IMR-90 (cell line): ENCODE data around the gene MKX. TPM values are rescaled to one million over a fixed set of nuclear protein-coding genes. Genes with fewer than 3 reads are reported as not detected.

Experiments
- ATAC-seq: fragments of 200-7000 bp; cut with Tn5 transposase; 2 replicates; pipeline ENCODE4 v1.9.1; 2020; ENCODE audit warnings: low read depth, mild to moderate bottlenecking, moderate library complexity
- BruUV-seq: library from RNA; stranded (reverse); fragments of 400-500 nt; replicated peaks from 2 replicates; lab custom pipeline; 2021; lab: Mats Ljungman, UMichigan
- CTCF ChIA-PET: fragments of 300-600 bp; formaldehyde crosslinking; extraction: SDS; loops from one replicate; lab custom pipeline; 2021; ENCODE audit warnings: antibody characterized with exemption; lab: Yijun Ruan, JAX
- POLR2A ChIA-PET: fragments of 300-600 bp; sonication (Branson Sonifier 250); formaldehyde crosslinking; loops from one replicate; lab custom pipeline; 2022; ENCODE audit warnings: antibody characterized with exemption; ENCODE audit not compliant: unreplicated experiment; lab: Charles Lee
- DNase-seq: peaks from one replicate; pipeline ENCODE4 v3.0.0; 2013
- H2AFZ ChIP-seq: replicated peaks from 2 replicates; pipeline ENCODE3; 2013; ENCODE audit warnings: low read length, mild to moderate bottlenecking; ENCODE audit not compliant: poor library complexity
- H2AK5ac ChIP-seq: 2 replicates; pipeline ENCODE4 v1.6.1; 2013; ENCODE audit warnings: low read depth, low read length, inconsistent platforms
- H2AK9ac ChIP-seq: replicated peaks from 2 replicates; pipeline ENCODE3; 2013; ENCODE audit warnings: mild to moderate bottlenecking, low read depth, low read length, moderate library complexity; ENCODE audit not compliant: poor library complexity
- H2BK120ac ChIP-seq: 2 replicates; pipeline ENCODE4 v1.6.1; 2013; ENCODE audit warnings: low read depth, low read length, inconsistent platforms
- H2BK15ac ChIP-seq: 3 replicates; pipeline ENCODE4 v1.6.1; 2013; ENCODE audit warnings: low read depth, low read length, inconsistent platforms
- H2BK20ac ChIP-seq: 2 replicates; pipeline ENCODE4 v1.6.1; 2013; ENCODE audit warnings: low read depth, mild to moderate bottlenecking, inconsistent platforms, low read length, moderate library complexity
- H2BK5ac ChIP-seq: 2 replicates; pipeline ENCODE4 v1.6.1; 2013; ENCODE audit warnings: mild to moderate bottlenecking, low read depth, low read length, inconsistent platforms; ENCODE audit not compliant: poor library complexity, severe bottlenecking
- H3K14ac ChIP-seq: replicated peaks from 2 replicates; pipeline ENCODE4 v1.6.1; 2013; ENCODE audit warnings: low read depth, low read length, inconsistent platforms
- H3K18ac ChIP-seq: 2 replicates; pipeline ENCODE4 v1.6.1; 2013; ENCODE audit warnings: low read depth, low read length, control low read depth
- H3K23ac ChIP-seq: 2 replicates; pipeline ENCODE4 v1.6.1; 2013; ENCODE audit warnings: low read depth, low read length, inconsistent platforms
- H3K27ac ChIP-seq: 2 replicates; pipeline ENCODE4 v1.5.1; 2013; ENCODE audit warnings: mild to moderate bottlenecking, control low read depth, low read length; ENCODE audit not compliant: insufficient read depth
- H3K27me3 ChIP-seq: 2 replicates; pipeline ENCODE4 v1.6.1; 2013; ENCODE audit warnings: low read length; ENCODE audit not compliant: control insufficient read depth, insufficient read depth
- H3K36me3 ChIP-seq: 2 replicates; pipeline ENCODE4 v1.6.1; 2013; ENCODE audit warnings: low read length, mixed read lengths; ENCODE audit not compliant: control insufficient read depth, insufficient read depth
- H3K4ac ChIP-seq: 2 replicates; pipeline ENCODE4 v1.6.1; 2013; ENCODE audit warnings: low read depth, low read length, inconsistent platforms
- H3K4me1 ChIP-seq: 2 replicates; pipeline ENCODE4 v1.6.1; 2013; ENCODE audit warnings: low read length, mixed read lengths; ENCODE audit not compliant: control insufficient read depth, insufficient read depth
- H3K4me2 ChIP-seq: 2 replicates; pipeline ENCODE4 v1.6.1; 2013; ENCODE audit warnings: low read depth, mild to moderate bottlenecking, control low read depth, low read length, moderate library complexity
- H3K4me3 ChIP-seq: 2 replicates; pipeline ENCODE4 v1.5.1; 2013; ENCODE audit warnings: low read depth, mild to moderate bottlenecking, control low read depth, low read length, moderate library complexity; ENCODE audit not compliant: insufficient read depth
- H3K56ac ChIP-seq: 2 replicates; pipeline ENCODE4 v1.6.1; 2013; ENCODE audit warnings: low read length, inconsistent platforms; ENCODE audit not compliant: insufficient read depth; ENCODE audit errors: extremely low read depth
- H3K79me1 ChIP-seq, 2 experiments: 2 replicates each; pipeline ENCODE4 v1.6.1; 2013; ENCODE audit warnings: low read length in 2 of 2, inconsistent platforms in 1 of 2, low read depth in 1 of 2
- H3K9ac ChIP-seq: 2 replicates; pipeline ENCODE4 v1.6.1; 2013; ENCODE audit warnings: low read depth, low read length, control low read depth
- H3K9me1 ChIP-seq: 2 replicates; pipeline ENCODE4 v1.6.1; 2013; ENCODE audit warnings: low read length, inconsistent platforms; ENCODE audit not compliant: insufficient read depth
- H3K9me3 ChIP-seq: 2 replicates; pipeline ENCODE4 v1.6.1; 2013; ENCODE audit warnings: low read length; ENCODE audit not compliant: control insufficient read depth, insufficient read depth
- H4K20me1 ChIP-seq: 2 replicates; pipeline ENCODE4 v1.6.1; 2013; ENCODE audit warnings: low read length, inconsistent platforms; ENCODE audit not compliant: insufficient read depth
- H4K5ac ChIP-seq: 2 replicates; pipeline ENCODE4 v1.6.1; 2013; ENCODE audit warnings: mild to moderate bottlenecking, low read depth, low read length, control low read depth
- H4K8ac ChIP-seq, 2 experiments: 2 replicates each; pipeline ENCODE4 v1.6.1; 2013; ENCODE audit warnings: low read depth in 2 of 2, low read length in 2 of 2, control low read depth in 1 of 2, inconsistent platforms in 1 of 2
- H4K91ac ChIP-seq: 2 replicates; pipeline ENCODE4 v1.6.1; 2013; ENCODE audit warnings: low read depth, low read length, inconsistent platforms; ENCODE audit not compliant: insufficient read depth
- CHD1 ChIP-seq: IDR thresholded peaks from 2 replicates; pipeline ENCODE4 v1.6.1; 2012; ENCODE audit warnings: low read depth, low read length, improper control_type of control experiment
- CTCF ChIP-seq: conservative IDR thresholded peaks from 2 replicates; pipeline ENCODE4 v1.5.1; 2012; ENCODE audit warnings: mild to moderate bottlenecking, low read depth, low read length, improper control_type of control experiment
- ELK1 ChIP-seq: fragments of 150-350 bp; IDR thresholded peaks from 2 replicates; pipeline ENCODE4 v1.6.1; 2016; ENCODE audit warnings: low read depth, mild to moderate bottlenecking, low read length, moderate library complexity, borderline replicate concordance
- FOS ChIP-seq: fragments of 150-350 bp; IDR thresholded peaks from 2 replicates; pipeline ENCODE4 v1.6.1; 2016; ENCODE audit warnings: low read depth, low read length
- MAFK ChIP-seq: IDR thresholded peaks from 2 replicates; pipeline ENCODE4 v1.6.1; 2012; ENCODE audit warnings: low read depth, low read length, improper control_type of control experiment
- MXI1 ChIP-seq: IDR thresholded peaks from 2 replicates; pipeline ENCODE4 v1.6.1; 2012; ENCODE audit warnings: low read depth, mild to moderate bottlenecking, low read length, moderate library complexity, borderline replicate concordance
- NFE2L2 ChIP-seq: fragments of 150-350 bp; IDR thresholded peaks from 2 replicates; pipeline ENCODE4 v1.6.1; 2016; ENCODE audit warnings: low read depth, mild to moderate bottlenecking, low read length
- POLR2A ChIP-seq: IDR thresholded peaks from 2 replicates; pipeline ENCODE4 v1.6.1; 2012; ENCODE audit warnings: mild to moderate bottlenecking, low read depth, low read length
- RAD21 ChIP-seq: IDR thresholded peaks from 2 replicates; pipeline ENCODE4 v1.6.1; 2012; ENCODE audit warnings: low read length, improper control_type of control experiment
- SMC3 ChIP-seq: fragments of 150-350 bp; IDR thresholded peaks from 2 replicates; pipeline ENCODE4 v1.6.1; 2016; ENCODE audit warnings: low read depth, mild to moderate bottlenecking, antibody characterized with exemption, low read length, moderate library complexity
- USF2 ChIP-seq: fragments of 150-350 bp; IDR thresholded peaks from 2 replicates; pipeline ENCODE4 v1.6.1; 2017; ENCODE audit warnings: mild to moderate bottlenecking, antibody characterized with exemption, low read length, low read depth
- WGBS, 2 experiments: methylation state at CpG; one replicate each; pipeline versions ENCODE4 v1.1.5 to v1.1.7; 2013; ENCODE audit warnings: missing lambda C conversion rate in 2 of 2; ENCODE audit not compliant: insufficient read length in 1 of 2; ENCODE audit errors: extremely low coverage in 2 of 2; 5-methylcytosine and 5-hydroxymethylcytosine counted together
- dilution Hi-C: fragments of 300-500 bp; cut with HindIII; formaldehyde crosslinking; loops from one replicate; pipeline ENCODE4 v1.14.3; 2018; ENCODE audit warnings: low sequenced_read_pairs; ENCODE audit not compliant: unreplicated experiment
- in situ Hi-C: fragments of 300-500 bp; cut with MboI; formaldehyde crosslinking; loops from 3 replicates; pipeline ENCODE4 v1.14.3; 2019; ENCODE audit warnings: low sequenced_read_pairs, inconsistent platforms, mixed read lengths
- intact Hi-C: fragments of 100-400 bp; cut with micrococcal nuclease; formaldehyde crosslinking; loops from 2 replicates; pipeline ENCODE4 v1.10.0; 2022
- polyA plus RNA-seq, 3 experiments: library from polyadenylated mRNA; depleted of rRNA; stranded (reverse); fragments of >200 nt; gene quantifications; 2 replicates each; pipeline ENCODE4 v1.2.3, GENCODE V29; 2012; ENCODE audit warnings: low replicate concordance in 1 of 3
- total RNA-seq: library from RNA; depleted of rRNA; stranded (reverse); fragments of >200 nt; gene quantifications from 2 replicates; pipeline ENCODE4 v1.2.3, GENCODE V29; 2012

Gene MKX
- total and polyA plus RNA-seq, 2 of the 4 experiments (the other 2 are of a cell fraction): 0.10 to 0.36 TPM

GRCh38 chr10:27736396-27736795 lies 9.2 kb downstream of the MKX start:
- no peak overlapping the region for H2AFZ ChIP-seq
- ChIA-PET CTCF (interaction anchor here (1.1 kb wide), 1 partner anchor 9 kb away, joined by 5 read pairs; no protein-coding TSS in a partner anchor), POLR2A (no interaction called here)
- no peak overlapping the region for H4K91ac ChIP-seq
- H3K14ac ChIP-seq: no peak overlapping the region
- no peaks in the 10 kb centered on the region for H3K4me1 ChIP-seq
- H2BK20ac ChIP-seq: no peak overlapping the region
- no peak overlapping the region for H3K56ac ChIP-seq
- no peak overlapping the region for H2BK120ac ChIP-seq
- no peaks in the 10 kb centered on the region for H3K79me1 ChIP-seq
- H3K4me3 ChIP-seq: no peak overlapping the region
- H3K36me3 ChIP-seq: no peaks in the 10 kb centered on the region
- no peak overlapping the region for H3K4me2 ChIP-seq
- peak; percentile 34 for DNase-seq
- intact Hi-C loops: no loop called here
- no peak overlapping the region for H2BK5ac ChIP-seq
- H4K8ac ChIP-seq: no peak overlapping the region
- peak; percentile 37 for ATAC-seq
- H2AK9ac ChIP-seq: no peak overlapping the region
- no peak overlapping the region for H3K4ac ChIP-seq
- no peak overlapping the region for H3K9ac ChIP-seq
- H2AK5ac ChIP-seq: no peak overlapping the region
- no CpG with 5 or more reads among the region's 1 CpG for WGBS, 2 experiments
- in situ Hi-C loops: loop anchor here (25.0 kb wide), 2 partner anchors 451 to 651 kb away; no protein-coding TSS in a partner anchor
- H4K20me1 ChIP-seq: no peaks in the 10 kb centered on the region
- H3K9me3 ChIP-seq: no peaks in the 10 kb centered on the region
- no peak overlapping the region for H2BK15ac ChIP-seq
- dilution Hi-C loops: no loop called here
- H3K27me3 ChIP-seq: peaks cover 4% of the 10 kb centered on the region
- no TSS peak for BruUV-seq
- TF ChIP-seq CTCF (no peak), FOS (no peak), USF2 (no peak), SMC3 (no peak), NFE2L2 (no peak), POLR2A (no peak), MXI1 (no peak), CHD1 (no peak), MAFK (no peak), ELK1 (no peak), RAD21 (no peak)
- H4K5ac ChIP-seq: no peak overlapping the region
- no peak overlapping the region for H3K23ac ChIP-seq
- no peak overlapping the region for H3K27ac ChIP-seq
- no peaks in the 10 kb centered on the region for H3K9me1 ChIP-seq
- no peak overlapping the region for H3K18ac ChIP-seq
